NCI-H345 treated with DMSO at 0.1 percent for 48 hours (cell line): ENCODE measurements around the gene STING1.
"Not testable (repeated sequence)": the region's sequence is repeated elsewhere in the genome, so short reads cannot be mapped to it uniquely, and the experiment has no call there.

Experiments
- DNase-seq: peaks from one replicate; lab custom pipeline; 2025; ENCODE audit not compliant: unreplicated experiment; lab: John Stamatoyannopoulos, UW

Gene STING1

DNA sequence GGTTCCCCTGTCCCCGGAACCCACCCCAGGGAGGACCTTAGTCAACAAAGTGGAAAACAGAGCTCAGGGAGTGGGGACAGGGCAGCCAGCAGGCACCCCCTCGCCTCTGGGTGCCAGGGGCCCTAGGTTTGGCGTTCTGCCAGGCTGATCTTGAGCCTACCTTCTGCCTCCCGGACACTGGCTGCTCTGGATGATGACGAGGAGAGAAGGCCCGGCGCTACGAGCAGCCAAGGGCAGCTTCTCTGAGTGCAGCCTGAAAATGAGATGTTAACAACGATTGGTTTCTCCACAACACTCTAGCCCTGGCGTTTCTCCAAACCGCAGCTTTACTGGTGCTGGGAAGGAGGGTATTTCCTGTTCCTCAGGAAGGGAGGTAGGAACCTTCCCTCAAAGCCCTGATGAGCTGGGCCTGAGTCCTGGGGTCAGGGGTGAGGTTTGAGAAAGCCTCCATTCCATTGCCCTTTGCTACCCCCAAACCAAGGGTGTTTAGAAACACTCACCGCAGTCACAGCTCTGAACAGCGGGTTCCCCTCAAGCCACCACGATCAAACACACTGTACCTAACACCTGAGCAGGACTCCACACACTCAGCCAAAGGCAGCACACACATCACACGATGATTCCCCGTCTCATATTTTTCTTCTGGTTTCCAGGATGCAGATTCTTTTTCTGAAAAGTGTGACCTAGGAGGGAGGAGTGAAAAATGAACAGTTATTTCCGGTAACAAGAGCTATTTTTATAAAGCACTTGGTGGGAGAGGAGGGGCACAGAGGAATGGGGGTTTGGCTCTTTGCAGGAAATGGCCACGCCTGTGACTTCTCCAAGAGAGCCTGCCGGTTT lies at the start of gene STING1:
TSS of gene STING1 (minus strand) at position 709 of the 840 bp plus-strand sequence. CDS start 1,054 bp downstream, outside the sequence.
- DNase-seq, result peak; percentile 61

DNA sequence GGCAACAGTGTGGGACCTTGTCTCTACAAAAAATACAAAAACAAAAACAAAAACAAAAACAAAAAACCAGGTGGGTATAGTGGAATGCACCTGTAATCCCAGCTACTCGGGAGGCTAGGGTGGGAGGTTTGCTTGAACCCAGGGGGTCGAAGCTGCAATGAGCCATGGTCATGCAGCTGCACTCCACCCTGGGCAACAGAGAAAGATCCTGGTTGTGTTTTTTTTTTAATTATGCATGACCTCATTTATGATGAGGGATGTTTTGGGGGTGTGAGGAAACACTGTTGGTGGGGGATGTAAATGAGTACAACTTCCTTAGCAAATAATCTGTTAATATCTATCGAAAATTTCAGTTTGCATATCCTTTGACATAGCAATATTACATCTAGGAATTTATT lies 49.2 kb upstream of the STING1 start:
- no peak for DNase-seq

DNA sequence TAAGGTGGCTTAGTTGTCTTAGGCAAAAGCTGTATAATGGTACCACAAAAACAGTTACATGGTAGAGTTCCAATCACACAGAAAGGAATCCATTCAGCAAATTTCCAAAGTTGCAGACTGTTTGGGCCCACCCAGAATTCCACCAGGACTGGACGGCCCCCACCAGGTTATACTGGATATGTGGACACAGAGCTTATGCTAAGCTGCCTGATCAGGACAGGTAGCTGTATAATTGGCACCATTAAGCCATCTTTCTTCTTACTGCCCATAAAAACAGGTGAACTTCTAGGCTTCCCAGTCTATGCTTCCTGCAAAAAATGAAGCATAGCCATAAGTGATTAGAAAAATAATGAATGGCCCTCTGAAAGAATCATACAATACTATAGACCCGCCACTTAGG lies 47.5 kb upstream of the STING1 start:
- not testable (repeated sequence) for DNase-seq

DNA sequence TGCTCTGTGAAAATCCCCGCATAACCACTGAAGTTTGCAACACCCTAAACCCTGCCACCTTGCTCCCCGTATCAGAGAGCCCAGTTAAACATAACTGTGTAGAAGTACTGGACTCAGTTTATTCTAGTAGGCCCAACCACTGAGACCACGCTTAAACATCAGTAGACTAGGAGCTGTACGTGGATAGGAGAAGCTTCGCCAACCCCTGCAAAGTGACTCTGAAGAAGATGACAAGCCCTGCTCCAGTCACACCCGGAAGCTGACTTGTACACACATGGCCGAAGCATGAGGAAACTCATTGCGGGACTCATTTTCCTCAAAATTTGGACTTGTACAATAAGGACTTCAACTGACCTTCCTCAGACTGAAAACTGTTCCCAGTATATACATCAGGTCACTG lies 46.1 kb upstream of the STING1 start:
- DNase-seq, result not testable (repeated sequence)

GRCh38 chr5:139527896-139528467 lies 45.4 kb upstream of the STING1 start:
- not testable (repeated sequence) for DNase-seq

DNA sequence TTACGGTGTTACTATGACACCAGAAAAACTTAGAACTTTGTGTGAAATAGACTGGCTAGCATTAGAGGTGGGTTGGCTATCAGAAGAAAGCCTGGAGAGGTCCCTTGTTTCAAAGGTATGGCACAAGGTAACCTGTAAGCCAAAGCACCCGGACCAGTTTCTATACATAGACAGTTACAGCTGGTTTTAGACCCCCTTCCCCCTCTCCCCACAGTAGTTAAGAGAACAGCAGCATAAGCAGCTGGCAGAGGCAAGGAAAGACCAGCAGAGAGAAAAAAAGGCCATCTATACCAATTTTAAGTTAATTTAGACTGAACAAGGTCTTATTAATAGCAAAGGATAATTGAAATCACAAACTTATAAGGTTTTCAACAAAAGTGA lies 44.5 kb upstream of the STING1 start:
- not testable (repeated sequence) for DNase-seq

- DNase-seq, result not testable (repeated sequence)
These were observed 43.9 kb upstream of the STING1 start for GRCh38 chr5:139526309-139527089.

DNA sequence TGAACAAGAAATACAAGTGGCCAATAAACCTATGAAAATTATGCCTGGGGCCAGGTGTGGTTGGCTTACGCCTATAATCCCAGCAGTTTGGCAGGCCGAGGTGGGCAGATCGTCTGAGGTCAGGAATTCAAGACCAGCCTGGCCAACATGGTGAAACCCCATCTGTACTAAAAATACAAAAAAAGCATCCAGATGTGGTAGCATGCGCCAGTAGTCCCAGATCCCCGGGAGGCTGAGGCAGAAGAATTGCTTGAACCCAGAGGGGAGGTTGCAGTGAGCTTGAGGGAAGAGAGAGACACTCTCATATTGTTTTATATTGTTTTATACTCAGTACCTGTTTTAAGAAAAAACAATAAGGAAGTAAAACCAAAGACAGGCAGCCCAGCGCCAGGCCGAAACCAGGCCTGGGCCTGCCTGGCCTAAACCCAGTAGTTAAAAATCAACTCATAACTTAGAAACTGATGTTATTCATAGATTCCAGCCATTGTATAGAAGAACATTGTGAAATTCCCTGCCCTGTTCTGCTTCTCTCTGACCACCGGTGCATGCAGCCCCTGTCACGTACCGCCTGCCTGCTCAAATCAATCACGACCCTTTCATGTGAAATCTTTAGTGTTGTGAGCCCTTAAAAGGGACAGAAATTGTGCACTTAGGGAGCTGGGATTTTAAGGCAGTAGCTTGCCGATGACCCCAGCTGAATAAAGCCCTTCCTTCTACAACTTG lies 43.2 kb upstream of the STING1 start:
- not testable (repeated sequence) for DNase-seq

GRCh38 chr5:139524940-139525585 lies 42.5 kb upstream of the STING1 start:
- DNase-seq, result no peak

- DNase-seq, result no peak
These were observed 41.9 kb upstream of the STING1 start for GRCh38 chr5:139524446-139524845.

- no peak for DNase-seq
These were observed 41.3 kb upstream of the STING1 start for GRCh38 chr5:139523635-139524445.

DNA sequence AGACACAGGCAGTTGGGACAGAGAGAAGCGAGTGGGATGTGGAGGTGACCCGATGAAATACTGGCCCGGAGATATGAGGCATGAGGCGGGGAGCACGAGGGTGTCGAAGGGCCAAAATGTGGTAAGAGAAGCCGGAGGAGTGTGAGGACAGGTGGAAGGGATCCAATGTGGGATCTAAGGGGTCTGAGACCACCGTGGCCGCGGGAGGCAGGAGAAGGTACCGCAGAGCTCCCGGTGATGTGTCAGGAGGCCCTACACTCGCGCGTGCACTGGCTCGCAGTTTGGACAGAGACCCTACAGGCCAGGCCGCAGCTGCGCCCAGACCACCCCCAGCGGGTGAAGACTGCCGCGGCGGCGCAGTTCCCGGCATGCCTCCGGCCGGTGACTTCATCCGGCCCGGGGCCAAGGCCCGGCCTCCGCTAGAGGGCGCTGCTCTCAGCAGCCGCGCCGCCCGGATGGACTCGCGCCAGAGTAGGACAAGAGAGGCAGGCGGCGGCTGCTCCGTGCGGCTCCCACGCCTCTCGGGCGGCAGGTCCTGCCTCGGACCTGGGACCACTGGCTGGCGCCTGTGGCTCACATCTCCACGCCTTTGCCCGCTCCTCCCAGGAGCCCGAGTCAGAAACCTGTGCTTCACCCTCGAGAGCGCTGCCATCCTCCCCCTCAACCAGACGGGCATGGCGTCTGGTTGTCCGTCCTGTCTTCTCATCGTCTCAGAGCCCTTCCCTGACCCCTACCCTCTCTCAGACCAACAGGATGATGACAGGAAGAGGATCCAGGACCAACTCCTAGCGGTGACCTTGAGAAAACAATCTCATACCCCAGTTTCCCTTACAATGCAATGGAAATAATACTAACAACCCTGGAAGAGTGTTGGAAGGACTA lies 35.4 kb upstream of the STING1 start:
- DNase-seq, result peak; percentile 83

DNA sequence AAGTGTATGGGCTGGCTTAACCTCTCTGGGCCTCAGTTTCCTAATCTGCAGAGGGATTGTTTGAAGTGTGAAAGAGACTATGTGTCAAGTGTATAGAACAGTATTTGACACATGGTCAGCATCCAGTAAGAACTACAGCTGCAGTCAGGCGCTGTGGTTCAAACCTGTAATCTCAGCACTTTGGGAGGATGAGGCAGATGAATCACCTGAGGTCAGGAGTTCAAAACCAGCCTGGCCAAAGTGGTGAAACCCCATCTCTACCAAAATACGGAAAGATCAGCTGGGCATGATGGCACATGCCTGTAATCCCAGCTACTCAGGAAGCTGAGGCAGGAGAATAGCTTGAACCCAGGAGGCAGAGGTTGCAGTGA lies 31.9 kb upstream of the STING1 start:
- DNase-seq, result no peak

DNA sequence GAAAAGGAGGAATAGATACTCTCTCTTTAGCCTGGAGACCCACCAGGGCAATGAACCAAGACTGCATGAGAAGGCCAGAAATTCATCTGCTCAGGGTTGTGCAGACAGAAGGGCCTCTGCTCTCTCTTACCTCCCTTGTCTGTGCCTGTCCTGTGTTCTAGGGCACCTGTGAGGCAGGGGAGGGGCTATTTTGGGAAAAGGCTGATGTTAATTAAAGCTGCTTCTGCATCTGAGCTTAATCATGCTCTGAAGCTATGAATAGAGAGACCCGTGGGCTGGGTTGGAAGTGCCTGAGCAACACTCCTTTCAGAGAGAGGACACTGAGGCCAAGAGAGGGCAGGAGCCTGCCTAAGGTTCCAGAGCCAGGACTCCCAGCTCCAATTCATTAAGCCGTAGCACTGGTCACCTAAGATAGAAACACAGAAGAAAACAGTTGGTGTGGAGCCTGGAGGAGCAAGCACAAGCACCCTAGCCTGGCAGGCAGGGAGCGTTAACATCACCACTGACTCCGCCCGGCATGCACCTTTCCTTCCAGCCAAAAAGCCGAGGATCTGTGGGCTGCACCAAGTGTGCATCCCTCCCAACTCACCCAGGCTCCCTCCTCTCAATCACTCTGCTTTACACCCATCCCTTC lies 31.4 kb upstream of the STING1 start:
- no peak for DNase-seq

GRCh38 chr5:139513434-139513833 lies 30.9 kb upstream of the STING1 start:
- DNase-seq, result peak; percentile 68

DNA sequence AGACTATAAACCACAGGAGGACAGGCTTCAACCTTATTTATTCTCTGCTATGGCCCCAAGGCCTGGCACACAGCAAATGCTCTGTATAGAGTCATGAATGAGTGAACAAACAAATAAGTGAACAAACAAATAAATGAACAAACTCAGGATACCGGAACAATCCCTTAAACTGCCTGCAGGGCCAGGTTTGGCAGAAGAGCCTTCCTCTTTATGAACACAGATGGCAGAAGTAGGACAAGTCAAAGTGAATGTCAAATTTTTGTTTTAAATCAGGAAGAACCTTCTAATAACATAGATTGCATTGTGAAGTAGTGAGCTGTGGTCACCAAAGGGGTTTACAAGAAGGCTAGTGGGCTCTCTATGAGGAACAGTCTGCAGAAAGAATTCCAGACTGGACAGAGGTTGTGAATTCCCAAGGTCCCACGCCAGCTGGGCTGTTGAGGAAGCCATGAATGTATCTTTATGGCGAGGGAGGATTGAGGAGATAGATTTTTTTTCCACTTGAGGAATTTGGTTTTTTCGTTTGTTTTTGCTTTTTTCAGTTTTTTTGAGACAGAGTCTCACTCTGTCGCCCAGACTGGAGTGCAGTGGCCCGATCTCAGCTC lies 30.3 kb upstream of the STING1 start:
- DNase-seq, result no peak

- DNase-seq, result not testable (repeated sequence)
These were observed 22.2 kb upstream of the STING1 start for GRCh38 chr5:139504722-139505121.

DNA sequence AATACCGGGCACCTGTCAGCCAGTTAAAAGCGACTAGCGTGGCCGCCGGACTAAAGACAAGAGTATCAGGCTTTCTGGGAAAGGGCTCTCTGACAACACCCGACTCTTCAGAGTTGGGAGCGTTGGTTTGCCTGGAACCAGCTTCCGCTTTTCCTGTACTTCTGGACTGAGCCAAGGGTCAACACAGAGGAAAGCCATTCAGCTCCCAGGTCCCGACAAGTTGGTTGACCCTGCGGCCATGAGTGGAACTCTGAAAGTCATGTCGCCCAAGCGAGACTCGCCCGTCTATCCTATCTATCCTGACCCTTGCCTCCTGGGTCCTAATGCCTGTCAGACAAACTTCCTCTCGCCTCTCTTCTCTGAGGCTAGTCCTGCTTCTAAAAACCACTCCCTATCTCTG lies 21.3 kb upstream of the STING1 start:
- not testable (repeated sequence) for DNase-seq
